BLaER1 (cell line): ENCODE results near the gene RBM23.

Experiments used
- H3K27ac ChIP-seq: shearing (Covaris generic); formaldehyde crosslinking; 2 replicates; pipeline ENCODE4 v1.8.1; 2022
- H3K27me3 ChIP-seq: shearing (Covaris generic); formaldehyde crosslinking; 2 replicates; pipeline ENCODE4 v1.8.1; 2022
- H3K36me3 ChIP-seq: shearing (Covaris generic); formaldehyde crosslinking; 2 replicates; pipeline ENCODE4 v1.8.1; 2022
- H3K4me1 ChIP-seq: shearing (Covaris generic); formaldehyde crosslinking; 2 replicates; pipeline ENCODE4 v1.8.1; 2022
- H3K4me2 ChIP-seq: shearing (Covaris generic); formaldehyde crosslinking; 2 replicates; pipeline ENCODE4 v1.8.1; 2022
- H3K4me3 ChIP-seq: shearing (Covaris generic); formaldehyde crosslinking; 2 replicates; pipeline ENCODE4 v1.8.1; 2022
- H3K9ac ChIP-seq: shearing (Covaris generic); formaldehyde crosslinking; 2 replicates; pipeline ENCODE4 v1.8.1; 2022
- H3K9me3 ChIP-seq: shearing (Covaris generic); formaldehyde crosslinking; 2 replicates; pipeline ENCODE4 v1.8.1; 2022
- H4K20me1 ChIP-seq: shearing (Covaris generic); formaldehyde crosslinking; 2 replicates; pipeline ENCODE4 v1.8.1; 2022
- Cebpa-rat ChIP-seq: shearing (Covaris generic); IDR thresholded peaks from 2 replicates; pipeline ENCODE4 v1.8.1; 2022

RBM23 gene

DNA sequence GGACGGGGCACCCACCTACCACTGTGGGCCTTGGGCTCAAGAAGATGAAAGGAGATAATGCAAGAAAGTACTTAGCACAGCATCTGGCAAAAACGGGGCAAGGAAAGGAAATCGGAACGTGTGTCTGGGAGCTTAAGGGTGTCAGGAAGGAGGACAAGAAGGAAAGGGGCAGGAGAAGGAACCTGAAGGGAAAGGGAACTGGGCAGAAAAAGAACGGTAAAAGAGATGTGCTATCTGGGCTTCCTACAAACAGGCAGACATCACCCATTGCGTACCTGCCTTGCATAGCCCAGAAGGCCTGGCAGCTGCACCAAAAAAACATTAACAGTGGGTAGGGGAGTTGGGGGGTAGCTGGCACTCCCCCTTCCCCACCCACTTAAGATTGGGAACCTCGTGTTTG is 36.9 kb downstream of the RBM23 start:
- H3K27ac ChIP-seq, result no peak overlapping the region

GRCh38 chr14:22878271-22879246 is 40.4 kb downstream of the RBM23 start:
- Histone ChIP-seq H3K4me2 (no peak overlapping the region), H3K9me3 (no peaks in the 10 kb centered on the region), H3K27ac (no peak overlapping the region), H3K9ac (no peak overlapping the region), H3K36me3 (peaks cover 70% of the 10 kb centered on the region), H3K4me1 (peaks cover 25% of the 10 kb centered on the region), H3K27me3 (no peaks in the 10 kb centered on the region), H3K4me3 (no peak overlapping the region), H4K20me1 (peaks cover 6% of the 10 kb centered on the region; the same call in 1 of the 2 replicates)
- TF ChIP-seq Cebpa-rat, result no peak

More for the DNA sequence above, 36.9 kb downstream of the RBM23 start:
- H3K4me3 ChIP-seq, result no peak overlapping the region
- peak overlapping the region; percentile 48 for H3K4me2 ChIP-seq
- no peak for TF ChIP-seq Cebpa-rat
- peaks cover 54% of the 10 kb centered on the region for H3K4me1 ChIP-seq
- peaks cover 35% of the 10 kb centered on the region for H3K36me3 ChIP-seq
- H3K9ac ChIP-seq, result no peak overlapping the region
- H4K20me1 ChIP-seq, result no peaks in the 10 kb centered on the region
- no peaks in the 10 kb centered on the region for H3K27me3 ChIP-seq
- H3K9me3 ChIP-seq, result no peaks in the 10 kb centered on the region

DNA sequence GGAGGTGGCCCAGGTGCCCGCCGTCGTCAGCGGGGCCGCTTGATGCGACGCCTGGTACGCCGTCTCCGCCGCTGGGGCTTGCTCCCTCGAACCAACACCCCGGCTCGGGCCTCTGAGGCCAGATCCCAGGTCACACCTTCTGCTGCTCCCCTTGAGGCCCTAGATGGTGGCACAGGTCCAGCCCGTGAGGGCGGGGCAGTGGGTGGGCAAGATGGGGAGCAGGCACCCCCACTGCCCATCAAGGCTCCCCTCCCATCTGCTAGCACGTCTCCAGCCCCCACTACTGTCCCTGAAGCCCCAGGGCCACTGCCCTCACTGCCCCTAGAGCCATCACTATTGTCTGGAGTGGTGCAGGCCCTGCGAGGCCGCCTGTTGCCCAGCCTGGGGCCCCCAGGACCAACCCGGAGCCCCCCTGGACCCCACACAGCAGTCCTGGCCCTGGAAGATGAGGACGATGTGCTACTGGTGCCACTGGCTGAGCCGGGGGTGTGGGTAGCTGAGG is 41.9 kb downstream of the RBM23 start:
- Histone ChIP-seq H3K4me1 (peaks cover 19% of the 10 kb centered on the region), H3K36me3 (peaks cover 74% of the 10 kb centered on the region), H3K27me3 (no peaks in the 10 kb centered on the region), H4K20me1 (peaks cover 13% of the 10 kb centered on the region; the same call in 1 of the 2 replicates), H3K9ac (no peak overlapping the region), H3K4me3 (no peak overlapping the region), H3K9me3 (no peaks in the 10 kb centered on the region), H3K27ac (no peak overlapping the region), H3K4me2 (no peak overlapping the region)
- TF ChIP-seq Cebpa-rat, result no peak

GRCh38 chr14:22875748-22876319 is 43.1 kb downstream of the RBM23 start:
- no peak overlapping the region for H3K9ac ChIP-seq
- H3K4me2 ChIP-seq, result no peak overlapping the region
- H4K20me1 ChIP-seq, result peaks cover 13% of the 10 kb centered on the region; the same call in 1 of the 2 replicates
- no peak overlapping the region for H3K27ac ChIP-seq
- no peak overlapping the region for H3K4me3 ChIP-seq
- peaks cover 74% of the 10 kb centered on the region for H3K36me3 ChIP-seq
- no peak for TF ChIP-seq Cebpa-rat
- H3K9me3 ChIP-seq, result no peaks in the 10 kb centered on the region
- H3K4me1 ChIP-seq, result peaks cover 18% of the 10 kb centered on the region
- H3K27me3 ChIP-seq, result no peaks in the 10 kb centered on the region

- peaks cover 68% of the 10 kb centered on the region for H3K36me3 ChIP-seq
- H3K4me1 ChIP-seq, result peaks cover 24% of the 10 kb centered on the region
- no peak overlapping the region for H3K27ac ChIP-seq
- no peak for TF ChIP-seq Cebpa-rat
- no peak overlapping the region for H3K4me3 ChIP-seq
- no peak overlapping the region for H3K9ac ChIP-seq
- H3K9me3 ChIP-seq, result no peaks in the 10 kb centered on the region
- peaks cover 13% of the 10 kb centered on the region; the same call in 1 of the 2 replicates for H4K20me1 ChIP-seq
- no peaks in the 10 kb centered on the region for H3K27me3 ChIP-seq
- H3K4me2 ChIP-seq, result no peak overlapping the region
Observed at GRCh38 chr14:22875003-22875747, 43.8 kb downstream of the RBM23 start.

DNA sequence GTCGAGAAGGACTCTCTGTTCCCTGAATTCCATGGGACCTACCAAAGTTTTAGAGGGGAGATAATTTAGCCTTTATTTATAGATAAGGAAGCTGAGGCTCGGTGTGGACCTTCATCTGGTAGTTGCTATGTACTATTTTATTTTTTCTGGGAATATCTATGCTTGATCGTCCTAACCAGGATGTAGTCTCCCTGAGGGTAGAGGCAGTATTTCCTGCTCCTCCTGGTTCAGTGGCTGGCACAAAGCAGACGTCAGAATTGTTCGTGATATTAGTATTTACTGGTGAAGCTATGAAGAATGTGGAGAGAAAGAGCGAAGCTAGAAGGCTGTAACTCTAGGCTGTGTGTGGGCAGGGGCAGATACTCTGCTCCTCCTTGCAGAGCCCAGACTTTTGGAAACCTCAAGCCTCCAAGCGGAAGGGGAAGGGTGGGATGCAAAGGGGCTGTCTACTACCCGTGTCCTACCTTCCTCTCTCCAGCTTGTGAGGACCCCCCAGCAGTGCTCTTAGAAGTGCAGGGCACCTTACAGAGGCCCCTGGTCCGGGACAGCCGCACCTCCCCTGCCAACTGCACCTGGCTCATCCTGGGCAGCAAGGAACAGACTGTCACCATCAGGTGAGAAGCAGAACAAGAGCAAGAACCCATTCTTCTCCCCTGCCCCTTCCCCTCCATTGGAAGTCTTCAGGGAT is 46.0 kb downstream of the RBM23 start:
- H3K4me3 ChIP-seq, result peak overlapping the region; percentile 90
- H3K27me3 ChIP-seq, result no peaks in the 10 kb centered on the region
- H3K4me2 ChIP-seq, result peak overlapping the region; percentile 77
- peak overlapping the region; percentile 89 for H3K9ac ChIP-seq
- peaks cover 35% of the 10 kb centered on the region for H3K4me1 ChIP-seq
- H4K20me1 ChIP-seq, result peaks cover 13% of the 10 kb centered on the region; the same call in 1 of the 2 replicates
- no peak for TF ChIP-seq Cebpa-rat
- peak overlapping the region; percentile 90 for H3K27ac ChIP-seq
- H3K36me3 ChIP-seq, result peaks cover 48% of the 10 kb centered on the region
- no peaks in the 10 kb centered on the region for H3K9me3 ChIP-seq

- Histone ChIP-seq H3K4me2 (peak overlapping the region; percentile 77), H3K27ac (peak overlapping the region; percentile 90), H3K4me1 (peaks cover 35% of the 10 kb centered on the region), H3K4me3 (peak overlapping the region; percentile 90), H3K27me3 (no peaks in the 10 kb centered on the region), H3K9ac (peak overlapping the region; percentile 89), H3K9me3 (no peaks in the 10 kb centered on the region), H3K36me3 (peaks cover 40% of the 10 kb centered on the region), H4K20me1 (peaks cover 13% of the 10 kb centered on the region; the same call in 1 of the 2 replicates)
- TF ChIP-seq Cebpa-rat, result no peak
Observed at GRCh38 chr14:22872033-22872832, 46.7 kb downstream of the RBM23 start.

DNA sequence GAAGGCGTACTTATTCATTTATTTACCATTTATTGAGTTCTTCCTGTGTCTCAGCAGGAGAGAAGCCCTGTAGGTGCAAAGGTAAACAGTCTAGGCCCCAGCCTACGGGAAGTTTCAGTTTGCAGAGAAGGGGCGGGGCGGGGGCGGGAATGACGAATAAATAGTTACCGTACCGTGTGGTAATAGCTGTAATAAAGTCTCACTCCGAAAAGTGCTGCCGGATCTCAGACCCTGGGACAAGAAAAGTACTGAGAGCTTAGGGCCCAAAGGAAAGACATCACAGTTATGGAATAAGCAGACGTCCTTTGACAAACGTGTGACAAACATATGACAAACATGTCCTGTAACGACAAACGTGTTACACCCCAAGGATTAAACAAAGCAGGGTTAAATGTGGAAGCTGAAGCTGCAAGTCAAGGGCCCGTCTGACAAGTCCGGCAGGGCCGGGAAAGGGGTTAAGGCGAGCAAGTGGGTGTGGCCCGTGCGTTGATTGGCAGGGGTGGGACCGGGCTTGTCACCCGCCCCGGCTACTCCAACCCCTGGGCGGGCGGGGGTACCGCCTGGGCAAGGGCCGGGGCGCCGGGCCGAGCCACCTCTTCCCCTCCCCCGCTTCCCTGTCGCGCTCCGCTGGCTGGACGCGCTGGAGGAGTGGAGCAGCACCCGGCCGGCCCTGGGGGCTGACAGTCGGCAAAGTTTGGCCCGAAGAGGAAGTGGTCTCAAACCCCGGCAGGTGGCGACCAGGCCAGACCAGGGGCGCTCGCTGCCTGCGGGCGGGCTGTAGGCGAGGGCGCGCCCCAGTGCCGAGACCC is 47.5 kb downstream of the RBM23 start, which contains the start of gene LRP10:
LRP10 (plus strand) TSS at position 517 of the 809 bp plus-strand sequence. CDS start 564 bp downstream, outside the sequence.
- Histone ChIP-seq H3K4me3 (peak within 1 kb of the TSS; percentile 90), H3K36me3 (peaks cover 32% of the 10 kb centered on the region), H3K9ac (peak within 1 kb of the TSS; percentile 89), H3K27me3 (no peaks in the 10 kb centered on the region), H3K4me1 (peaks cover 35% of the 10 kb centered on the region), H3K27ac (peak within 1 kb of the TSS; percentile 90), H4K20me1 (peaks cover 13% of the 10 kb centered on the region; the same call in 1 of the 2 replicates), H3K9me3 (no peaks in the 10 kb centered on the region), H3K4me2 (peak within 1 kb of the TSS; percentile 77)
- no peak for TF ChIP-seq Cebpa-rat
